ENCODE data around the gene KIAA1549.

Gene KIAA1549

DNA sequence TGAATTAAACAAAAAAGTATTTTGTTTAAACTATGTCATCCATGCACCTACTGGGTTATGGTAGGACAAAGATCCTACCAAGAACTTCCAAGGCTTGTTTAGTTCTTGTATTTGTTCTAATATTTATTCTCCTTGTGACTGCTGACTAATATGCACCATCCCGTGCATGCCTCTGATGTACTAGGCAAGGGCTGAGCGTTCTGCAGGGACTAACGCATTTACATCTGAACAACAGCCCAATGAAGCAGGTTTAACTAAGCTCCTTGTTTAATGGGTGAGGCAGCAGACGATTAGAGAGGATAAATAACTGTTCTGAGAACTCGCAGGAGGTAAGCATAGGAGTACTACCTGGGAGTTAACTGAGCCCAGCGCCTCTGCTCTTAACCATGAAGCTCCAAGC is 64.9 kb downstream of the KIAA1549 start:
- no peak overlapping the region for H3K27ac ChIP-seq (ENCODE audit: insufficient read depth, low read depth, low read length, poor library complexity, severe bottlenecking)
- no peak overlapping the region for H3K4me3 ChIP-seq (ENCODE audit: insufficient read depth, low read depth, low read length)
- H3K4me1 ChIP-seq (ENCODE audit: control insufficient read depth, insufficient read depth, low read length), result no peaks in the 10 kb centered on the region
- no peaks in the 10 kb centered on the region for H3K9me3 ChIP-seq (ENCODE audit: control insufficient read depth, low read length)
- H3K27me3 ChIP-seq (ENCODE audit: control insufficient read depth, insufficient read depth, low read length, poor library complexity, severe bottlenecking), result no peaks in the 10 kb centered on the region
- peaks cover 6% of the 10 kb centered on the region for H3K36me3 ChIP-seq (ENCODE audit: control insufficient read depth, insufficient read depth, low read length)
- 83 to 90% methylated on average over 6 of the region's 6 CpGs for WGBS, 2 experiments

DNA sequence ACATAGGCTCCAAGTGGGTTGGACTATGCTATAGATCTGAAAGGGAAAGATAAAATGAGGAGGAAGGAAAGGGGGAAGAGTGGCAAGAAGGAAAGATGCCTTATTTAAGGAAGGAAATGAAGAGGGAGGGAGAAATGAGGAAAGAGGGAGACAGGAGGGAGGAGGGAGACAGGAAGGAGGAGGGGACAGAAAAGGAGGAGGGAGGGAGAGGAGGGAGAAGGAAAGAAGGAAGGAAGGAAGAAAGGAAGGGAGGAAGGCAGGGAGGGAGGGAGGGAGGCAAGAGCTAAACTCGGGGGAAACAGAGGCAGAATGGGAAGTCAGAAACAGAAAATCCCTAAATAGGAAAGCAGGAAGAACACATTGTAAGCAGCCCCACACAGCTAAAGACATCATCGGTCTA is 67.4 kb downstream of the KIAA1549 start:
- no peaks in the 10 kb centered on the region for H3K27me3 ChIP-seq (ENCODE audit: control insufficient read depth, insufficient read depth, low read length, poor library complexity, severe bottlenecking)
- H3K4me1 ChIP-seq (ENCODE audit: control insufficient read depth, insufficient read depth, low read length), result no peaks in the 10 kb centered on the region
- no peaks in the 10 kb centered on the region for H3K9me3 ChIP-seq (ENCODE audit: control insufficient read depth, low read length)
- H3K36me3 ChIP-seq (ENCODE audit: control insufficient read depth, insufficient read depth, low read length), result peaks cover 6% of the 10 kb centered on the region
- no peak overlapping the region for H3K27ac ChIP-seq (ENCODE audit: insufficient read depth, low read depth, low read length, poor library complexity, severe bottlenecking)
- H3K4me3 ChIP-seq (ENCODE audit: insufficient read depth, low read depth, low read length), result no peak overlapping the region
- WGBS, 2 experiments, result 86 to 96% methylated on average over 2 of the region's 2 CpGs

DNA sequence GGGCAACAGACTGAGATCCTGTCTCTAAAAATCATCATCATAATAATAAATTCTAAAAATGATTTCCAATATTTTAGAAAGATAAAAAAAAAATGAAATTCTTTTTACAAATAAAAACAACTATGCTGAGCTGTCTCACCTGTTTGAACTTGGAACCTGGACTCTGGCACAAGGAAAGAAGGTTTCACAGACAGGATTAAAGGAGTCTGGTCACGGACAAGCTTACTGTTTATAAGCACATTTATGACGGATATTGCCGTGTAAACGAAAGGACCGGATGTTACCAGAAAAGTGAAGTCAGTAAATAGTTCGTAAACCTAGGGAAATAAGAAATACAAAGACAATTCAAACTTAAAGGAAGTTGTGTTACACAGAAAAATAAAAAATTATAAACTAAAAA is 70.2 kb downstream of the KIAA1549 start:
- H3K27ac ChIP-seq (ENCODE audit: insufficient read depth, low read depth, low read length, poor library complexity, severe bottlenecking), result no peak overlapping the region
- H3K36me3 ChIP-seq (ENCODE audit: control insufficient read depth, insufficient read depth, low read length), result no peaks in the 10 kb centered on the region
- 91 to 93% methylated on average over 5 to 6 of the region's 6 CpGs for WGBS, 2 experiments
- H3K4me3 ChIP-seq (ENCODE audit: insufficient read depth, low read depth, low read length), result no peak overlapping the region
- no peaks in the 10 kb centered on the region for H3K27me3 ChIP-seq (ENCODE audit: control insufficient read depth, insufficient read depth, low read length, poor library complexity, severe bottlenecking)
- H3K9me3 ChIP-seq (ENCODE audit: control insufficient read depth, low read length), result no peaks in the 10 kb centered on the region
- no peaks in the 10 kb centered on the region for H3K4me1 ChIP-seq (ENCODE audit: control insufficient read depth, insufficient read depth, low read length)

DNA sequence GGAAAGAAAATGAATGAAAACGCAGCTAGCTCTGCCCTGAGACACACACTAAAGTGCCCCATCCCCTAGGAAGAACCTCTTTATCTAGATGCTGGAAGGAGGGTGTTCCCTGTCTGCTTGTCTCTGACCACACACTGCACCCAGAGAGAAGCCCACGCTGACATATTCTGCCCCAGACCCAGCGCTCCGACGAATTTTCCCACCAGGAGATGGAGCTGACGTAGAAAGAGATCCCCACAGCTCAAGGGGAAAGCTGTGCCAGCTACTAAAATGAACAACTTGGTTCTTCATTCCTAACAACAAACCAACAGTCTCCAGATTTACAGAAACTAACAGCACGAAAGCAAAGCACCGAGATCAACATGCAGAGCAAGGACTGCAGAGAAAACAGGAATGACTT is 73.3 kb downstream of the KIAA1549 start:
- Histone ChIP-seq H3K27me3 (ENCODE audit: control insufficient read depth, insufficient read depth, low read length, poor library complexity, severe bottlenecking) (no peaks in the 10 kb centered on the region), H3K27ac (ENCODE audit: insufficient read depth, low read depth, low read length, poor library complexity, severe bottlenecking) (no peak overlapping the region), H3K36me3 (ENCODE audit: control insufficient read depth, insufficient read depth, low read length) (peaks cover 7% of the 10 kb centered on the region), H3K9me3 (ENCODE audit: control insufficient read depth, low read length) (no peaks in the 10 kb centered on the region), H3K4me1 (ENCODE audit: control insufficient read depth, insufficient read depth, low read length) (no peaks in the 10 kb centered on the region), H3K4me3 (ENCODE audit: insufficient read depth, low read depth, low read length) (no peak overlapping the region)
- 78% methylated on average over 8 of the region's 8 CpGs for WGBS, 2 experiments

DNA sequence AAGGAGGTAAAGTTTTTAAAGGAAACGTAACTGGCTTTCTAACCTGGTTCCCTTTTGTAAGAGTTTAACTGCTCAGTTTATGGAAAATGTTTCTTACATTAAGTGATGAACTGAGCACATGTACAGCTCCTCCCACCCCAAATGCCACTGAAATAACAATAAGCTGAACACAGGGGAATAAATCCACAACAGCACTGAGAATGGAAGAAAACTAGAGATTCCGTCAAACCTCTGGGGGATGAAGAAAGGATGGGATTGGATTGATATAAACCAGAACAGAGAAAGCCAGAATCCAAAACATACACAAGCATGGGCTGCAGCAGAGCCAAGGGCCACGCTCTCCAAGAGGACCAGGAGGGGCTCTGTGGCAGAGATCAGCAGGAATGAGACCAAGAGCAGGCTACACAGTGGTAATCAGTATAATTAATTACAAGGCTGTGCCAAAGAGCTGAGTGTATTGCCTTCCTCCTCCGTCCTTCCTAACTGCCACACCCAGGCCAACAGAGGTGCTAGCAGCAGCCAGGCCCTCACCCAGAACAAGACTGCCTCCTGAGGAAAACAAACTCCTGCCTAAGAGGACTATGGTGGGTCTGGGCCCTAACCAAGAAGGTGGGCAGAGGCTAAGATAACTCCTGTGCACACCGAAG is 73.9 kb downstream of the KIAA1549 start:
- WGBS, 2 experiments, result 94 to 95% methylated on average over 5 of the region's 5 CpGs
- Histone ChIP-seq H3K27ac (ENCODE audit: insufficient read depth, low read depth, low read length, poor library complexity, severe bottlenecking) (no peak overlapping the region), H3K36me3 (ENCODE audit: control insufficient read depth, insufficient read depth, low read length) (peaks cover 7% of the 10 kb centered on the region), H3K4me3 (ENCODE audit: insufficient read depth, low read depth, low read length) (no peak overlapping the region), H3K9me3 (ENCODE audit: control insufficient read depth, low read length) (no peaks in the 10 kb centered on the region), H3K27me3 (ENCODE audit: control insufficient read depth, insufficient read depth, low read length, poor library complexity, severe bottlenecking) (no peaks in the 10 kb centered on the region), H3K4me1 (ENCODE audit: control insufficient read depth, insufficient read depth, low read length) (no peaks in the 10 kb centered on the region)

DNA sequence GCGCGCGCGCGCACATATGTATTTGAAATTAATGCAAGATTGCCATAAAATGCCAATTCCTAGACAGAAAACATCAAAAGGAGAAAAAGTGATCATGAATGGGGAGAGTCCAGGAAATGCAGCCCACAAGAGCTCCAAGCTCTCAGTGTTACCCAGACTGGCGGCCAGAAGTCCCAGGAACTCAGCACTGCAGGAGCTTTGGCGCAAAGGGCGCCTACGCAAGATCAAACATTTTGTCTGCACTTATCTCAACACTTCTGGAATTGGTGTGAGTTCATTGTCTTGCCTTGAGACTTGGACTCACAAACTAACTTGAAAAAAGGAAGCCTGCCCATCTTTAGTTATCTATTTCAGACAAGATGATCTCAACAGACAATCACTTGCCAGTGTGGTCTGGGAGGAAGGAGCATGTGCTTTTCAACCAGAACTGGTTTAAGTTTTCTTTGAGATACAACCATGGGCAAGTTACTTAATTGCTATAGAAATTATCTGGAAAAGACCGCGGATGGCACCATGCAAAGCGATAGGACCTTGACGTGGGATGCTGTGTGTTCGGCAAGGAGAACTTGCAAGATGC is 77.2 kb downstream of the KIAA1549 start:
- Histone ChIP-seq H3K36me3 (ENCODE audit: control insufficient read depth, insufficient read depth, low read length) (peaks cover 12% of the 10 kb centered on the region), H3K4me1 (ENCODE audit: control insufficient read depth, insufficient read depth, low read length) (no peaks in the 10 kb centered on the region), H3K27me3 (ENCODE audit: control insufficient read depth, insufficient read depth, low read length, poor library complexity, severe bottlenecking) (no peaks in the 10 kb centered on the region), H3K27ac (ENCODE audit: insufficient read depth, low read depth, low read length, poor library complexity, severe bottlenecking) (no peak overlapping the region), H3K4me3 (ENCODE audit: insufficient read depth, low read depth, low read length) (no peak overlapping the region), H3K9me3 (ENCODE audit: control insufficient read depth, low read length) (no peaks in the 10 kb centered on the region)
- WGBS, 2 experiments, result 88 to 99% methylated on average over 9 to 14 of the region's 14 CpGs

DNA sequence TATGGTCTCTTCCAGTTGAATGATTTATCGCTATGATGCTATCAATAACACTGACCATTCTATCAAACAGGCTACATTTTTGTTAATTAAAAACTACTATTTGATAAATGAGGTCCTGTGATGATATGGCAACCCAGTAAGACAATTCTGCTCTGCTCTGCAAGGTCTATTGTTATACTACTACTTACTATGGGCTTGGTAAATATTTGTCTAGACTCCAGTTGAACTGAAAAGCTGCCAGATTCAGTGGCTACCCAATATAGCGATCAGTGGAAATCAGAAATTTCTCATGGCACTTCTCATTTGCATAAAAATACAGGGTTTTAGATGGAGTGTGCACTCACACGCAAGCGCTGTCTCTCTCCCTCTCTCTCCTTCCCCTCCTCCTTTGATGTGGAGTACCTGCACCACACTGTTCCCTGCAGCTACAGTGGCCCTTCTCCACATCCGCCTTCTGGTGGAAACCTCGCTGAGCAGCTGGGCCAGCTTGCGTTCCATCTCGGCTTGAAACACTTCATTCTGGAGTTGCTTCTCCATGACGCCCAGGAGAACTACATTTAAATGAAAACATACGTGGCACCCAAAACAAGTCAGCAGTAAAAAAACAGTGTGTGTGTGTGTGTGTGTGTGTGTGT is 77.9 kb downstream of the KIAA1549 start:
- H3K36me3 ChIP-seq (ENCODE audit: control insufficient read depth, insufficient read depth, low read length), result peaks cover 15% of the 10 kb centered on the region
- 97% methylated on average over 10 of the region's 10 CpGs for WGBS, 2 experiments
- no peaks in the 10 kb centered on the region for H3K9me3 ChIP-seq (ENCODE audit: control insufficient read depth, low read length)

DNA sequence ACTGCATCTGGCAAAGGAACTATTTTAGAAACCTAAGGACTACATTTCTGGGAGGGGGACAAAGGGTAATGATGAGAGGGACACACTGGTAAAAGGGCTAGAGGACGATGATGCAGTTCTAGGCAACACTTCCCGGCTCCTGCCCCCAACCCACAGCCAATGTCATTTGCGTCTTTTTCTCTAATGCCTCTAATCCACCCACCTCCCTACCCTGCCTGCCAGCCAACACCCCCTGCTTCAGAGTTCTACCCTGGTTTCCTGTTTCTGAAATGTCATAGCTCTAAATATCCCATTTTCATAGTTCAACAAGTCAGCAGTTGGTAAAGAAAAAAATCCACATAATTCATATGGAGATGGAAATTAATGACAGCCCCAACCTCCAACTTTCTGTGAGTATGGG is 79.0 kb downstream of the KIAA1549 start:
- H3K9me3 ChIP-seq (ENCODE audit: control insufficient read depth, low read length), result no peaks in the 10 kb centered on the region

More for the DNA sequence above, 77.9 kb downstream of the KIAA1549 start:
- no peaks in the 10 kb centered on the region for H3K4me1 ChIP-seq (ENCODE audit: control insufficient read depth, insufficient read depth, low read length)
- no peaks in the 10 kb centered on the region for H3K27me3 ChIP-seq (ENCODE audit: control insufficient read depth, insufficient read depth, low read length, poor library complexity, severe bottlenecking)
- H3K4me3 ChIP-seq (ENCODE audit: insufficient read depth, low read depth, low read length), result no peak overlapping the region
- H3K27ac ChIP-seq (ENCODE audit: insufficient read depth, low read depth, low read length, poor library complexity, severe bottlenecking), result no peak overlapping the region

DNA sequence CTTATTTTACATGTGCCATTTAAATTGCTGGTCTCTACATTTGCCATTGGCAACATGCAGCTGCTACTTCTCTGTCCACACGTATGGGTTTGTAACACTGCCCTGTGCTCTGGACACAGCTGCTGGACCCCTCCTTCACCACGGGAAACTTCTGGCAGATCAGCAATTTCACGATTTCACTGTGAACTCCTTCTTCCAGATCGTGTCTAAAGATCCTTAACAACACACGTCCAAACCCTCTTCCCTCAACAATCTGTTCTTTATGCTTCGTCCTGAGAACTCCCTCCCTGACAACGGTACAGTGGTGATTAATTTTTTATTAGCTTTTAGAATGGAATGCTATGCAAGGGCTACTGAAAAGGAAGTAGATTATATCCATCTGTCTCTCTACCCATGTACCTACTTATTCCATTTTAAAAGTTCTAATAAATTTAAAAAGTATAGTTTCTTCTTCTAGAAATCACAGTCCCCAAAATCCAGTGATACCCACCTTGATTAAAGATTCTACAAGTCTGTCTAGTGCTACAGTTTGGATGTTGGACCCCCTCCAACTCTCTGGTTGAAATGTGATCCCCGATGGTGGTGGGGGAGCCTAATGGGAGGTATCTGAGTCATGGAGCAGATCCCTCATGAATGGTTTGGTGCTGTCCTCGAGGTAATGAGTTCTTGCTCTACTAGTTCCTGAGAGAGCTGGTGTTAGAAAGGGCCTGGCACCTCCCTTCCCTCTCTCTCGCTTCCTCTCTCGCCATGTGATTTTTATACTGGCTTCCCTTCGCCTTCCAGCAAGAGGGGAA is 81.0 kb downstream of the KIAA1549 start:
- Histone ChIP-seq H3K36me3 (ENCODE audit: control insufficient read depth, insufficient read depth, low read length) (peaks cover 21% of the 10 kb centered on the region), H3K4me1 (ENCODE audit: control insufficient read depth, insufficient read depth, low read length) (no peaks in the 10 kb centered on the region), H3K27me3 (ENCODE audit: control insufficient read depth, insufficient read depth, low read length, poor library complexity, severe bottlenecking) (no peaks in the 10 kb centered on the region), H3K27ac (ENCODE audit: insufficient read depth, low read depth, low read length, poor library complexity, severe bottlenecking) (no peak overlapping the region), H3K9me3 (ENCODE audit: control insufficient read depth, low read length) (no peaks in the 10 kb centered on the region), H3K4me3 (ENCODE audit: insufficient read depth, low read depth, low read length) (no peak overlapping the region)
- WGBS, 2 experiments, result 81 to 87% methylated on average over 10 to 11 of the region's 12 CpGs

More for the DNA sequence above, 79.0 kb downstream of the KIAA1549 start:
- WGBS, 2 experiments, result 89 to 92% methylated on average over 3 of the region's 3 CpGs
- H3K27me3 ChIP-seq (ENCODE audit: control insufficient read depth, insufficient read depth, low read length, poor library complexity, severe bottlenecking), result no peaks in the 10 kb centered on the region
- H3K27ac ChIP-seq (ENCODE audit: insufficient read depth, low read depth, low read length, poor library complexity, severe bottlenecking), result no peak overlapping the region
- H3K4me3 ChIP-seq (ENCODE audit: insufficient read depth, low read depth, low read length), result no peak overlapping the region
- peaks cover 15% of the 10 kb centered on the region for H3K36me3 ChIP-seq (ENCODE audit: control insufficient read depth, insufficient read depth, low read length)
- no peaks in the 10 kb centered on the region for H3K4me1 ChIP-seq (ENCODE audit: control insufficient read depth, insufficient read depth, low read length)

DNA sequence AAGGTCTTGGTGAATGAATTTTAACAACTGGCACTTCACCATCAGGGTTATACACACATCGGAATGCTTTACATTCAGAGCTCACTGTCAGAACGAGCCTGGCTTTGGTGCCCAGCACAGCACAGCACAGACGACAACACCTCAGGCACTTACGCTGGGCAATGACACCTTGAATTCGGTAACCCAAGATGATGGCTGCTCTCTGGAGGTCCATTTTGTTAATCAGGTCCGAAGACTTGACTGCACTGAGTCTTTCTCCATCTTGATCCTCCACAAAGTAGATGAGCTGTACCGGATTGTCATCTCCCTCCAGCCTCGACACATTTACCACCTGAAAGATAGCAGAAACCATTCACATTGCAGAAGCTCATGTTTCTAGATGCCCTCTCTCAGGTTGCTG is 82.4 kb downstream of the KIAA1549 start:
- H3K27ac ChIP-seq (ENCODE audit: insufficient read depth, low read depth, low read length, poor library complexity, severe bottlenecking), result no peak overlapping the region
- 86 to 92% methylated on average over 8 of the region's 8 CpGs for WGBS, 2 experiments
- no peaks in the 10 kb centered on the region for H3K4me1 ChIP-seq (ENCODE audit: control insufficient read depth, insufficient read depth, low read length)
- H3K27me3 ChIP-seq (ENCODE audit: control insufficient read depth, insufficient read depth, low read length, poor library complexity, severe bottlenecking), result no peaks in the 10 kb centered on the region
- H3K36me3 ChIP-seq (ENCODE audit: control insufficient read depth, insufficient read depth, low read length), result peaks cover 19% of the 10 kb centered on the region
- H3K4me3 ChIP-seq (ENCODE audit: insufficient read depth, low read depth, low read length), result no peak overlapping the region
- H3K9me3 ChIP-seq (ENCODE audit: control insufficient read depth, low read length), result no peaks in the 10 kb centered on the region
